ENCODE results near the gene ADA. TPM values are rescaled to one million over a fixed set of nuclear protein-coding genes. Genes with fewer than 3 reads are reported as not detected.

The ADA gene
- polyA plus RNA-seq, 1 donor (not counting 4 experiments of a cell fraction or from before 2014, with no cell fraction given): 21.4 TPM

- DNase-seq (ENCODE audit: low read depth, low spot score) (peak; percentile 89), FAIRE-seq (no peak)
- no peak for TF ChIP-seq CTCF (optimal IDR thresholded peaks at IDR 0.05 in 1 of 3, IDR thresholded peaks at IDR 0.05 in 1 of 3, conservative IDR thresholded peaks at IDR 0.05 in 1 of 3; ENCODE audit: extremely low read depth in 1 of 3, insufficient read depth in 2 of 3, low read length in 3 of 3)
- TF ChIP-seq EZH2 (IDR thresholded peaks at IDR 0.05; ENCODE audit: low read length): no peak
- Histone ChIP-seq H3K4me3 (ENCODE audit: control insufficient read depth in 2 of 3, extremely low read depth in 1 of 3, insufficient read depth in 2 of 3, low read depth in 1 of 3, low read length in 3 of 3) (peak overlapping the region in 2 of 3 experiments; percentile 52 to 53), H3K79me2 (ENCODE audit: control insufficient read depth, insufficient read depth, low read length) (no peaks in the 10 kb centered on the region), H3K4me2 (ENCODE audit: control insufficient read depth, extremely low read depth, insufficient read depth, low read depth, low read length) (peak overlapping the region; percentile 89), H3K27ac (ENCODE audit: control insufficient read depth, insufficient read depth, low read length) (peak overlapping the region; percentile 99), H4K20me1 (ENCODE audit: control insufficient read depth, extremely low read depth, insufficient read depth, low read length) (peaks cover 2% of the 10 kb centered on the region), H3K27me3 (ENCODE audit: control insufficient read depth, extremely low read depth, insufficient read depth, low read length) (no peaks in the 10 kb centered on the region), H3K36me3 (ENCODE audit: control insufficient read depth in 2 of 2, extremely low read depth in 1 of 2, insufficient read depth in 2 of 2, low read length in 2 of 2) (no peaks in the 10 kb centered on the region), H3K9me3 (ENCODE audit: control insufficient read depth, low read depth, low read length) (peaks cover 2% of the 10 kb centered on the region), H2AFZ (ENCODE audit: control insufficient read depth, low read length) (peak overlapping the region; percentile 76), H3K9ac (ENCODE audit: control insufficient read depth, extremely low read depth, insufficient read depth, low read length) (peak overlapping the region; percentile 83), H3K9me1 (ENCODE audit: control insufficient read depth, extremely low read depth, insufficient read depth, low read length) (no peaks in the 10 kb centered on the region), H3K4me1 (ENCODE audit: control insufficient read depth, extremely low read depth, insufficient read depth, low read length) (peaks cover 28% of the 10 kb centered on the region)
- dilution Hi-C loops (cut with MboI; ENCODE audit: extremely low pct_ligation_motif_present, low sequenced_read_pairs): no loop called here
These were observed 78.7 kb downstream of the ADA start for GRCh38 chr20:44572551-44573500.

GRCh38 chr20:44571362-44571988, 80.0 kb downstream of the ADA start:
- H3K79me2 ChIP-seq (ENCODE audit: control insufficient read depth, insufficient read depth, low read length): no peaks in the 10 kb centered on the region
- no peak overlapping the region for H3K4me2 ChIP-seq (ENCODE audit: control insufficient read depth, extremely low read depth, insufficient read depth, low read depth, low read length)
- dilution Hi-C loops (cut with MboI; ENCODE audit: extremely low pct_ligation_motif_present, low sequenced_read_pairs): no loop called here
- FAIRE-seq: no peak
- H3K4me1 ChIP-seq (ENCODE audit: control insufficient read depth, extremely low read depth, insufficient read depth, low read length): peaks cover 33% of the 10 kb centered on the region
- H3K27ac ChIP-seq (ENCODE audit: control insufficient read depth, insufficient read depth, low read length): peak overlapping the region; percentile 99
- no peaks in the 10 kb centered on the region for H3K9me1 ChIP-seq (ENCODE audit: control insufficient read depth, extremely low read depth, insufficient read depth, low read length)
- no peaks in the 10 kb centered on the region for H3K9me3 ChIP-seq (ENCODE audit: control insufficient read depth, low read depth, low read length)
- no peaks in the 10 kb centered on the region for H3K27me3 ChIP-seq (ENCODE audit: control insufficient read depth, extremely low read depth, insufficient read depth, low read length)
- TF ChIP-seq CTCF (optimal IDR thresholded peaks at IDR 0.05 in 1 of 3, IDR thresholded peaks at IDR 0.05 in 1 of 3, conservative IDR thresholded peaks at IDR 0.05 in 1 of 3; ENCODE audit: extremely low read depth in 1 of 3, insufficient read depth in 2 of 3, low read length in 3 of 3): no peak
- no peak for TF ChIP-seq EZH2 (IDR thresholded peaks at IDR 0.05; ENCODE audit: low read length)
- no peaks in the 10 kb centered on the region for H3K36me3 ChIP-seq (ENCODE audit: control insufficient read depth in 2 of 2, extremely low read depth in 1 of 2, insufficient read depth in 2 of 2, low read length in 2 of 2)
- H3K4me3 ChIP-seq (ENCODE audit: control insufficient read depth in 2 of 3, extremely low read depth in 1 of 3, insufficient read depth in 2 of 3, low read depth in 1 of 3, low read length in 3 of 3): no peak overlapping the region
- no peak overlapping the region for H3K9ac ChIP-seq (ENCODE audit: control insufficient read depth, extremely low read depth, insufficient read depth, low read length)
- no peak for DNase-seq (ENCODE audit: low read depth, low spot score)
- peaks cover 2% of the 10 kb centered on the region for H4K20me1 ChIP-seq (ENCODE audit: control insufficient read depth, extremely low read depth, insufficient read depth, low read length)
- no peak overlapping the region for H2AFZ ChIP-seq (ENCODE audit: control insufficient read depth, low read length)

Measured in keratinocyte (primary cell).